Pancreas (tissue), 10 donors: Measurements from ENCODE around the gene TIMM21. TPM values are rescaled to one million over a fixed set of nuclear protein-coding genes. Genes with fewer than 3 reads are reported as not detected.

ENCODE experiments used
- ATAC-seq, 4 donors: fragments of 200-7000 bp; cut with Tn5 transposase; one replicate each; pipeline versions ENCODE4 v1.8.0 to v1.9.1; 2020; ENCODE audit warnings: mild to moderate bottlenecking in 4 of 4, moderate library complexity in 4 of 4
- DNase-seq, 6 donors: peaks; one replicate each; pipeline ENCODE4 v3.0.0-alpha.2; 2020
- FAIRE-seq: peaks from 2 replicates; lab custom pipeline; 2012; peaks lifted over from hg19 to GRCh38; lab: Jason Lieb, UNC
- H3K27ac ChIP-seq, 4 donors: fragments of 200-600 bp; sonication (generic); 1 replicate in 3 of 4; 2 replicates in 1 of 4; pipeline versions ENCODE4 v1.5.0 to v1.8.0; 2020
- H3K27me3 ChIP-seq, 4 donors: fragments of 200-600 bp; one replicate each; pipeline ENCODE4 v1.8.0; 2021
- H3K36me3 ChIP-seq, 3 donors: fragments of 200-600 bp; sonication (generic) in 1 of 3; one replicate each; pipeline versions ENCODE4 v1.5.0 to v1.8.0; 2020 to 2021
- H3K4me1 ChIP-seq, 3 donors: fragments of 200-600 bp; one replicate each; pipeline ENCODE4 v1.8.0; 2021
- H3K4me3 ChIP-seq, 4 donors: fragments of 200-600 bp; sonication (generic) in 2 of 4; one replicate each; pipeline versions ENCODE4 v1.5.0 to v1.8.0; 2020 to 2021
- H3K9me3 ChIP-seq, 4 donors: fragments of 200-600 bp; one replicate each; pipeline ENCODE4 v1.8.0; 2021
- CTCF ChIP-seq, 4 donors: fragments of 200-600 bp; sonication (generic) in 3 of 4; IDR thresholded peaks; one replicate each; pipeline versions ENCODE4 v1.5.0 to v1.8.0; 2021; ENCODE audit warnings: antibody characterized with exemption in 4 of 4
- WGBS, 2 donors: extraction: QIAGEN DNeasy Blood & Tissue Kit; methylation state at CpG; one replicate each; pipeline ENCODE4 v1.1.7; 2013; 5-methylcytosine and 5-hydroxymethylcytosine counted together
- intact Hi-C, 3 donors: fragments of 100-400 bp; cut with DNase I; formaldehyde crosslinking; loops; one replicate each; pipeline versions ENCODE4 v1.11.1 to v1.14.2; 2022
- polyA plus RNA-seq, 2 donors: library from polyadenylated mRNA; stranded (reverse); fragments of 200-250 nt; gene quantifications; one replicate each; pipeline ENCODE4 v1.2.3, GENCODE V29; 2013
- total RNA-seq, 6 donors: library from RNA; stranded (reverse); fragmentation: NEBNext Ultra II Directional in 4 of 6; extraction: Animal tissue kit (Norgen Biotek cat#: 25700) in 4 of 6; gene quantifications; one replicate each; pipeline versions ENCODE4 v1.2.1 to v1.2.4, GENCODE V29; 2021 to 2023
- donor health status: healthy with polysubstance abuse.
- donor health status: DM: no; HTN: no; CAD: no; lungs with moderate emphysema.
- donor health status: DM: no; HTN: no; CAD: no.
- donor health status: control.
- donor health status: control.
- donor health status: Bipolar disorder and iron deficiency.
- donor health status: DM: yes; HTN: yes; CAD: no.
- donor health status: DM: no; HTN: no; CAD: no.
- donor health status: DM: no; HTN: no; CAD: no.
- donor health status: DM: yes; HTN: yes; CAD: no.

TIMM21 gene
- total and polyA plus RNA-seq, 8 donors: 6.0 to 14.3 (median 10.0) TPM

GRCh38 chr18:74137920-74138538 lies 10.3 kb upstream of the TIMM21 start:
- Histone ChIP-seq H3K4me1 (no peaks in the 10 kb centered on the region), H3K36me3 (no peaks in the 10 kb centered on the region), H3K27me3 (no peaks in the 10 kb centered on the region), H3K9me3 (no peaks in the 10 kb centered on the region), H3K27ac (no peak overlapping the region), H3K4me3 (no peak overlapping the region)
- WGBS, 2 donors: 78 to 88% methylated on average over 12 of the region's 12 CpGs
- no peak for DNase-seq
- no peak for ATAC-seq
- no peak for TF ChIP-seq CTCF (IDR thresholded peaks at IDR 0.05)
- intact Hi-C loops: no loop called here
- no peak for FAIRE-seq

DNA sequence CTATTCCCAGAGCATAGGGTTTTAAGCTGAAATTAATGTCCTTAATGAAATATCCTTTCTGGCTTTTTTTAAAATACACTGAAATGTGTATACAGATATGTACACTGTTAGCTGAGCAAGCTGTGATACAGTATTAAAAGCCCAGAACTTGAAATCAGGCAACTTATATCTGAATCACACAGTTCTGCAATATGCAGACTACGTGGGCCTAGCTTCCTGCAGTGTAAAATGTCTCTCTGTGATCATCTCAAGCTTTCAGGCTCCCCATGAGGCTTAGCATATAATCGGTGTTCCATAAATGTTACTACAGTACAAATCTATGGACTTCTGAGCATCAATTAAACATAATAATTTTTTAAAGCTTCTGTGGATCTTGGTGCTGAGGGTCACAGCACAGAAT lies 8.9 kb upstream of the TIMM21 start:
- ATAC-seq: no peak
- no peak for DNase-seq
- 72 to 74% methylated on average over 2 of the region's 2 CpGs for WGBS, 2 donors
- Histone ChIP-seq H3K27ac (no peak overlapping the region), H3K9me3 (no peaks in the 10 kb centered on the region), H3K36me3 (no peaks in the 10 kb centered on the region), H3K27me3 (no peaks in the 10 kb centered on the region), H3K4me1 (no peaks in the 10 kb centered on the region), H3K4me3 (no peak overlapping the region)
- no peak for TF ChIP-seq CTCF (IDR thresholded peaks at IDR 0.05)
- no peak for FAIRE-seq
- intact Hi-C loops: no loop called here

GRCh38 chr18:74139888-74140287 lies 8.4 kb upstream of the TIMM21 start:
- no peak for FAIRE-seq
- Histone ChIP-seq H3K4me3 (no peak overlapping the region), H3K27me3 (no peaks in the 10 kb centered on the region), H3K27ac (no peak overlapping the region), H3K9me3 (no peaks in the 10 kb centered on the region), H3K4me1 (no peaks in the 10 kb centered on the region), H3K36me3 (no peaks in the 10 kb centered on the region)
- intact Hi-C loops: no loop called here
- ATAC-seq: no peak
- WGBS, 2 donors: 51 to 60% methylated on average over 3 of the region's 3 CpGs
- no peak for DNase-seq
- no peak for TF ChIP-seq CTCF (IDR thresholded peaks at IDR 0.05)

- no peak for DNase-seq
- Histone ChIP-seq H3K4me3 (no peak overlapping the region), H3K9me3 (no peaks in the 10 kb centered on the region), H3K36me3 (no peaks in the 10 kb centered on the region), H3K27ac (no peak overlapping the region), H3K4me1 (no peaks in the 10 kb centered on the region), H3K27me3 (no peaks in the 10 kb centered on the region)
- ATAC-seq: no peak
- 56 to 78% methylated on average over 1 of the region's 1 CpG for WGBS, 2 donors
- intact Hi-C loops: no loop called here
- FAIRE-seq: no peak
- no peak for TF ChIP-seq CTCF (IDR thresholded peaks at IDR 0.05)
Observed at GRCh38 chr18:74140582-74140981, 7.7 kb upstream of the TIMM21 start.

GRCh38 chr18:74141667-74142066 lies 6.7 kb upstream of the TIMM21 start:
- intact Hi-C loops: no loop called here
- Histone ChIP-seq H3K9me3 (no peaks in the 10 kb centered on the region), H3K27ac (no peak overlapping the region), H3K36me3 (no peaks in the 10 kb centered on the region), H3K4me3 (no peak overlapping the region), H3K4me1 (no peaks in the 10 kb centered on the region), H3K27me3 (no peaks in the 10 kb centered on the region)
- DNase-seq: no peak
- no peak for TF ChIP-seq CTCF (IDR thresholded peaks at IDR 0.05)
- ATAC-seq: no peak
- no peak for FAIRE-seq
- WGBS, 2 donors: 85 to 87% methylated on average over 2 of the region's 2 CpGs
